Naive thymus-derived CD8-positive, alpha-beta T cell (primary cell): ENCODE results near the gene SPI1. TPM values are rescaled to one million over a fixed set of nuclear protein-coding genes. Genes with fewer than 3 reads are reported as not detected.
A peak's percentile ranks its signal among the peaks of the same experiment; 100 is the strongest.

ENCODE experiments used
- ATAC-seq, 2 donors: fragments of 150-1000 bp; cut with Tn5 transposase in 1 of 2; sonication (Bioruptor Pico), chemical (Tn5 transposase) in 1 of 2; 1 replicate in 1 of 2; 2 replicates in 1 of 2; pipeline ENCODE4 v1.10.0; 2021; ENCODE audit warnings: mild to moderate bottlenecking in 2 of 2, moderate library complexity in 2 of 2
- POLR2A ChIA-PET: fragments of 350-600 bp; sonication (Branson Sonifier 250); formaldehyde crosslinking; loops from one replicate; lab custom pipeline; 2021; ENCODE audit warnings: antibody characterized with exemption; lab: Charles Lee
- DNase-seq, 10 donors: peaks; one replicate each; pipeline versions ENCODE4 v3.0.0 to v3.0.0-alpha.2; 2020 to 2022
- H3K27ac Mint-ChIP-seq, 10 donors: one replicate each; pipeline ENCODE4 v1.8.0; 2020 to 2022; ENCODE audit warnings: mild to moderate bottlenecking in 10 of 10, mixed read lengths in 10 of 10, moderate library complexity in 4 of 10, inconsistent platforms in 1 of 10
- H3K27me3 Mint-ChIP-seq, 5 donors: one replicate each; pipeline ENCODE4 v1.8.0; 2021 to 2022; ENCODE audit warnings: mixed read lengths in 5 of 5
- H3K36me3 Mint-ChIP-seq, 3 donors: one replicate each; pipeline ENCODE4 v1.8.0; 2020 to 2022; ENCODE audit warnings: mixed read lengths in 3 of 3, mild to moderate bottlenecking in 2 of 3, inconsistent platforms in 1 of 3
- H3K4me1 Mint-ChIP-seq, 4 donors: one replicate each; pipeline ENCODE4 v1.8.0; 2021 to 2022; ENCODE audit warnings: mixed read lengths in 4 of 4
- H3K4me3 Mint-ChIP-seq, 10 donors: one replicate each; pipeline ENCODE4 v1.8.0; 2020 to 2022; ENCODE audit warnings: mild to moderate bottlenecking in 10 of 10, mixed read lengths in 10 of 10, moderate library complexity in 6 of 10, inconsistent platforms in 1 of 10
- H3K9me3 Mint-ChIP-seq, 9 donors: one replicate each; pipeline ENCODE4 v1.8.0; 2020 to 2022; ENCODE audit warnings: mixed read lengths in 9 of 9, mild to moderate bottlenecking in 3 of 9, inconsistent platforms in 1 of 9, moderate library complexity in 1 of 9
- polyA plus RNA-seq, 3 donors: library from polyadenylated mRNA; unstranded; fragments of 300-500 nt; fragmentation: Illumina TruSeq; gene quantifications; one replicate each; pipeline ENCODE4 v1.2.3, GENCODE V29; 2021
- total RNA-seq, 8 experiments: library from RNA in 2 of 8; stranded (reverse) in 2 of 8; gene quantifications; one replicate each; pipeline ENCODE4 v1.2.3 and lab custom pipeline; 2021 to 2026

SPI1 gene
- total and polyA plus RNA-seq, 5 experiments from 2014 or later, result 3.4 to 4.7 TPM; not detected in 3

DNA sequence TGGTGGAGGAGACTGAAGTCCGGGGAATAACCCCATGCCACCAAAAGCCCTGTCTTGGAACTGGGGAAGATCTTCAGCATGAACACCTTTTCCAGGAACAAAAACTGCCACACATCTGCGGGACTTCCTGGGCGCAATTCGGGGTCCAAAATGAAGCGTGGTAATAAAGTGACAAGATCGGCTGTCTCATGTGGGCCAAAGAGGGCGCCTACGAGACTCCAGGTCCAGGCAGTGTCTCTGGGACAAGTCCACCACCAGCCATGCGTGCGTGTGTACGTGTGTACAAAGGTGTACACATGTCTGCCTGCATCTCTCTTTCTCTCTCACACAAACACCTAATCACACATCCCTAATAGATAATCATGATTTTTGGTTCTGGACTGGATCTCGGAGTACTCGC is 16.9 kb downstream of the SPI1 start:
- ATAC-seq (no peak), DNase-seq (no peak)
- POLR2A ChIA-PET, result no interaction called here
- Mint-ChIP-seq H3K4me3 (no peak overlapping the region), H3K4me1 (peaks cover 9 to 23% (median 13%) of the 10 kb centered on the region in 4 donors), H3K9me3 (no peaks in the 10 kb centered on the region), H3K27me3 (peaks cover 0 to 7% (median 2%) of the 10 kb centered on the region in 5 donors), H3K36me3 (no peaks in the 10 kb centered on the region), H3K27ac (no peak overlapping the region)

DNA sequence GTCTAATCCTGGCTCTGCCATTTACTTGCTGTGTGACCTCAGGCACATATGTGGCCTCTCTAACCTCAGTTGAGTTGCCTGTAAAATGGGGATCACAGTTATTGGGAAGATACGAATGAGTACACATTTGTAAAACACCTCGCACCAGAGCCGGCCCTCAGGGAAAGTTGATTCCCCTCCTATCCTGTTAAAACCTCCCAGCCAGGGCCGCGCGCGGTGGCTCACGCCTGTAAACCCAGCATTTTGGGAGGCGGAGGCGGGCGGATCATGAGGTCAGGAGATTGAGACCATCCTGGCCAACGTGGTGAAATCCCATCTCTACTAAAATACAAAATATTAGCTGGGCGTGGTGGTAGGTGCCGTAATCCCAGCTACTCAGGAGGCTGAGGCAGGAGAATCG is 18.0 kb downstream of the SPI1 start:
- Mint-ChIP-seq H3K9me3 (no peaks in the 10 kb centered on the region), H3K36me3 (no peaks in the 10 kb centered on the region), H3K4me1 (peaks cover 9 to 18% (median 13%) of the 10 kb centered on the region in 4 donors), H3K27ac (no peak overlapping the region), H3K27me3 (peaks cover 0 to 4% (median 0%) of the 10 kb centered on the region in 5 donors), H3K4me3 (no peak overlapping the region)
- DNase-seq (no peak), ATAC-seq (no peak)
- POLR2A ChIA-PET, result no interaction called here

DNA sequence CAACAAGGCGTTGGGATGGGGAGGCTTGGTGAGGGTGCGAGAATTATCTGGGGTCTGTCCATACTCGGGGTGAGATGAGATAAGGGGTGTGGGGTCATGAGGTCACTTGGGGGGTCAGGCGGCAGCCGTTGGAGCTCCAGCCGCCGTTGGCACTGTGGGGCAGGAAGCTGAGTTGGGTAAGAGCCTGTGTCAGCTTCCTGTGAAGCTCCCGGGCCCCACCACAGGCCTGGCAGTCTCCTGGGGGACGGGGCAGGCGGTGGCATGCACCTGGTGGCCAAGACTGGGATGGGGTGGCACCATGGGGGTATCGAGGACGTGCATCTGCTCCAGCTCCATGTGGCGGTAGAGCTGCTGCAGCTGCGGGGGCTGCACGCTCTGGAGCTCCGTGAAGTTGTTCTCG is 18.8 kb downstream of the SPI1 start:
- H3K27me3 Mint-ChIP-seq, result peaks cover 0 to 4% (median 0%) of the 10 kb centered on the region in 5 donors
- no peaks in the 10 kb centered on the region for H3K36me3 Mint-ChIP-seq
- ATAC-seq (no peak), DNase-seq (no peak)
- POLR2A ChIA-PET, result interaction anchor here (0.8 kb wide), 1 partner anchor 35 kb away, joined by 3 read pairs; no protein-coding TSS in a partner anchor
- H3K9me3 Mint-ChIP-seq, result no peaks in the 10 kb centered on the region
- peak overlapping the region in 4 of 10 donors; percentile 35 to 78 (median 58) for H3K27ac Mint-ChIP-seq
- peaks cover 9 to 18% (median 13%) of the 10 kb centered on the region in 4 donors for H3K4me1 Mint-ChIP-seq
- H3K4me3 Mint-ChIP-seq, result peak overlapping the region in 3 of 10 donors; percentile 15 to 60 (median 29)

DNA sequence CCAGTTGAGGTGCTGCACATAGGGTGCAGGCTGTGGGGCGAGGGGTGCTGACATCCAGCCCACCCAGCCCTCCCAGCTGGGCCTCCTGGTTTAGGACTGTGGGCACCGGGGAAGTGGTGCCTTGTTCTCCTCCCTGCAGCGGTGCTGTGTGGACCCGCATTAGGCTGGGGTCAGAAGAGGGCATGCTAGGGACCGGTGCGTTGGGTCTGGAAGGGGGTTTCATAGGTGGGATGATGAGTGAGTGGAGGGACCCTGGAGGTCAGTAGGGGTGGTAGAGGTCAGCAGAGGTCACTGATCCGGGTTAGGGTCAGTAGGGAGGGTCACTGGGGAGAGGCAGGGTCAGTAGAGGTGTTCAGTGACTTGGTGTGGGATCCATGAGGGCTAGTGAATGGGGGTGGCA is 19.2 kb downstream of the SPI1 start:
- Mint-ChIP-seq H3K27me3 (no peaks in the 10 kb centered on the region), H3K4me3 (peak overlapping the region in 3 of 10 donors; percentile 15 to 60 (median 29)), H3K9me3 (no peaks in the 10 kb centered on the region), H3K27ac (peak overlapping the region in 5 of 10 donors; percentile 35 to 78 (median 63)), H3K4me1 (peaks cover 9 to 18% (median 13%) of the 10 kb centered on the region in 4 donors), H3K36me3 (no peaks in the 10 kb centered on the region)
- DNase-seq (no peak), ATAC-seq (no peak)
- POLR2A ChIA-PET, result interaction anchor here (0.8 kb wide), 1 partner anchor 35 kb away, joined by 3 read pairs; no protein-coding TSS in a partner anchor

DNA sequence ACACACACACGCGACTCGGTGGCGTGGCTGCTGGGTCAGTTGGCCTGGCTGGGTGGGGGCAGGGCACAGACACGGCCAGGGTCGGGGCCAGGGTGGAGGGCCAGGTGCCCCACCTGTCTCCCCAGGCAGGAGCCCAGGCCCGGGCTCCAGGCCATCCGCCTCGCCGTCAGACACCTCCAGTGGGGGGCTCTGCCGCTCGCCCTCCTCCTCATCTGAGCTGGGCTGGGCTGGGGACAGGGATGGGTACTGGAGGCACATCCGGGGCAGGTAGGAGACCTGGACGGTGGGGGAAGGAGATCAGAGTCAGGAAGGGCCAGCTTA is 19.7 kb downstream of the SPI1 start:
- Mint-ChIP-seq H3K27me3 (no peaks in the 10 kb centered on the region), H3K4me3 (peak overlapping the region in 1 of 10 donors; percentile 18), H3K36me3 (no peaks in the 10 kb centered on the region), H3K4me1 (peaks cover 9 to 18% (median 13%) of the 10 kb centered on the region in 4 donors), H3K9me3 (no peaks in the 10 kb centered on the region), H3K27ac (no peak overlapping the region)
- POLR2A ChIA-PET, result interaction anchor here (0.6 kb wide), 1 partner anchor 282 kb away, joined by 3 read pairs; no protein-coding TSS in a partner anchor
- DNase-seq, result no peak
- ATAC-seq, result no peak

DNA sequence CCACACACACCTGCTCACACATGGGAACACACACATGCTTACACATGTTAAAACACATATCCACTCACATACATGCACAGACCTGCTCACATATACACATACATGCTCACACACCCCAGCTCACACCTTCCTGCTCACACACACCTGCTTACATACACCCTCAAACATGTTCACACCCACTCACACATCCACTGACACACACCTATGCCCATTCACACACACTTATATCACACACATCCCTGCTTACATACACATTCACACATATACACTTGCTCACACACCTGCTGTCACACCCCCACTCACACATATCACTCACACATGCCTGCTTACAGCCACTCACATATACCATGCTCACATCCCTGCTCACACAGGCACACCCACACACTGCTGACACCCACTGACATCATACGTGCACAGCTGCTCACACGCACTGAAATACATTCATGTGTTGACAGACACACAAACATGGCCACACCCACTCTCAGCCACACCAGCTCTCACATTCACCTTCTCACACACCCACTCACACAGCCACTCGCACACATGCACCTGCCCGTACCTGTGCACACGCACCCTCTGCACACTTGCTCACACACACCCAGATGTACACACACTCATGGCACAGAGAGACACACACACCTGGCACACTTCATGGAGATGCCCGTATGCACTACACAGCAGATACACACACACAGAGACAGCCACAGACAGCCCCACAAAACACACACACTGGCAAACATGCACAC is 20.2 kb downstream of the SPI1 start:
- H3K27me3 Mint-ChIP-seq, result no peaks in the 10 kb centered on the region
- POLR2A ChIA-PET, result interaction anchor here (0.6 kb wide), 2 partner anchors 16 to 282 kb away, joined by 3 read pairs; no protein-coding TSS in a partner anchor
- no peak overlapping the region for H3K4me3 Mint-ChIP-seq
- H3K36me3 Mint-ChIP-seq, result no peaks in the 10 kb centered on the region
- ATAC-seq, result no peak
- no peak for DNase-seq
- H3K27ac Mint-ChIP-seq, result no peak overlapping the region
- peaks cover 9 to 18% (median 13%) of the 10 kb centered on the region in 4 donors for H3K4me1 Mint-ChIP-seq
- no peaks in the 10 kb centered on the region for H3K9me3 Mint-ChIP-seq

DNA sequence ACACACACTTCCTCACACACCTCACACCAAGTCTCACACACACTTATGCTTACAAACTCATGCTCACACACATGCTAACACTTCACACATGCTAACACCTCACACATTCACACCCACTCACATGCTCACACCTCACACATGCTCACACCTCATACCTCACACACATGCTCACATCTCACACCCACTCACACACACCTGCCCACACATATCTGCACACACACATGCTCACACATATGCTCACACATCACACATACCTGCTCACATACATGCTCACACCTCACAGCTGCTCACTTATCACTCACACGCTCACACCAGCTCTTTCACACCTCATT is 21.4 kb downstream of the SPI1 start:
- no peak overlapping the region for H3K27ac Mint-ChIP-seq
- H3K4me3 Mint-ChIP-seq, result no peak overlapping the region
- no peaks in the 10 kb centered on the region for H3K27me3 Mint-ChIP-seq
- H3K4me1 Mint-ChIP-seq, result peaks cover 9 to 18% (median 13%) of the 10 kb centered on the region in 4 donors
- ATAC-seq, result no peak
- DNase-seq, result no peak
- POLR2A ChIA-PET, result no interaction called here
- H3K36me3 Mint-ChIP-seq, result no peaks in the 10 kb centered on the region
- no peaks in the 10 kb centered on the region for H3K9me3 Mint-ChIP-seq

DNA sequence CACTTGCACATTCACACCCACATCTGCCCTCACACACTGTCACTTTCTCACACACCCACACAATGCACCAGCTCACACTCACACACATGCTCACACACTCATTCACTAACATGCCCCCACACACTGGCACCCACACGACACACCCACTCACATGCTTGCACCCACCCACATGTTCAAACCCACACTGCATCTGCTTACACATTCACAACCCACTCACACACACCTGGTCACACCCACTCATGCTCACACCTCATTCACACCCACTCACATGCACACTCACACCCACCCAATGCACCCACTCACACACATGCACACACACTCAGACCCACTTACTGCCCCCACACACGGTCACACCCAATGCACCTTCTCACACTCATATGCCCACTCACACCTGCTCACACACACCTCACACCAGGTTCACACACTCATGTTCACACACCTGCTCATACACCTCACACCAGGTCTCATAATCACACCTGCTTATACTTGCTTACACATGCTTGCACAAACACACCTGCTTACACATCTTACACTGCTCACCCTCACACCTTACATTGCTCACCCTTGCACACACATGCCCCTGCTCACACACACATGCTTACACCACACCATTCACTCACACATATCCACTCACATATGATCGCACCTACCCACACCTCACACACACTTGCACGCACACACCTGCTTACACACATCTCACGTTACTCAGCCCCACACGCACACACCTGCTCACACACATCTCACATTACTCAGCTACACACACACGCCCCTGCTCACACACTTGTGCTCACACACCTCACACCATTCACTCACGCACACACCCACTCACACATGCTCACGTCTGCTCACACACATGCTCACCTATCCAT is 22.0 kb downstream of the SPI1 start:
- Mint-ChIP-seq H3K36me3 (no peaks in the 10 kb centered on the region), H3K4me1 (peaks cover 7 to 17% (median 11%) of the 10 kb centered on the region in 4 donors), H3K4me3 (no peak overlapping the region), H3K27ac (no peak overlapping the region), H3K9me3 (no peaks in the 10 kb centered on the region), H3K27me3 (no peaks in the 10 kb centered on the region)
- DNase-seq (no peak), ATAC-seq (no peak)
- POLR2A ChIA-PET, result no interaction called here

DNA sequence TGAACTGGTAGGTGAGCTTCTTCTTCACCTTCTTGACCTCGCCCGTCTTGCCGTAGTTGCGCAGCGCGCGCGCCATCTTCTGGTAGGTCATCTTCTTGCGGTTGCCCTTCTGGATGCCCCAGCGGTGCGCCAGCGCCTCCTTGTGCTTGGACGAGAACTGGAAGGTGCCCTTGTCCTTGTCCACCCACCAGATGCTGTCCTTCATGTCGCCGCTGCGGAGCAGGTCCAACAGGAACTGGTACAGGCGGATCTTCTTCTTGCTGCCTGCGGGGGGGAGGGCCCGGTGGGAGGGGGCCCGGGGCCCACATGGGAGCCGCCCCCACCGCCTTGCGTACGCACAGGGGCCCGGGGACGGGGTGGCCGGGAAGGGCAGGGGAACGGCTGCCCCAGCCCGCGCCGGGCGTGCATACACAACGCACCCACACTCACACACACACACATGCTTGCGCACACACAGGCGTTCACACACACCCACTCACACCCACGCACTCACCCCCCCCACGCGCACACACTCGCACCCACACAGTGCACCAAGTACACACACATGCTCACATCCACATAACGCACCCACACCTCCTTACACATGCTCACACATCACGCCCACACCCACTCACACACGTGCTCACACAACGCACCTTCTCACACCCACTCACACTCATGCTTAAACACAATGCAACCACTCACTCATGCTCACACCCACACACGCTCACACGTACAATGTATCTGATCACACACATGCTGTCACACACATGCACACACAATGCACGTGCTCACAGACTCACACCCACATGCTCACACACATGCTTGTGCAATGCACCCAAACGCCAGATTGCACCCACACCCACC is 22.8 kb downstream of the SPI1 start:
- Mint-ChIP-seq H3K36me3 (no peaks in the 10 kb centered on the region), H3K4me3 (no peak overlapping the region), H3K9me3 (no peaks in the 10 kb centered on the region), H3K27ac (no peak overlapping the region), H3K27me3 (no peaks in the 10 kb centered on the region), H3K4me1 (peaks cover 7 to 12% (median 10%) of the 10 kb centered on the region in 4 donors)
- ATAC-seq, result no peak
- DNase-seq, result peak in 1 of 10 donors; percentile 53
- POLR2A ChIA-PET, result no interaction called here

DNA sequence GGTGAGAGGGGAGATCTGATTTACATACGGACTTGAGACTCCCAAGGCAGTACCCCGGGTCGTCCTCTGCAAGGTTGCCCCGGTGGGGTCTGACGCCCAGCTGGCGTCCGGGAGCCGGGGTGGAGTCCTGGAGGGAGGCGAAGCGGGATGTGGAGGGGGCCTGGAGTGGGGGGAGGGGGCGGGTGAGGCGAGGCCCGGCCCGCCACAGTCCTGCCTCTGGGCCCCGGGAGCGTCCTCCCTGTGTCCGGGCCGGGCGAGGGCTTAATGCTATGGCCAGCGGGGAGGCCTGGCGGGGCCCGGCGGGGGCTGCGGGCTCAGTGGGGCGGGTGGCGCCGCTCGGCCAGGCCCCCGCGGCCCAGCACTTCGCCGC is 23.4 kb downstream of the SPI1 start:
- POLR2A ChIA-PET, result no interaction called here
- H3K36me3 Mint-ChIP-seq, result no peaks in the 10 kb centered on the region

DNA sequence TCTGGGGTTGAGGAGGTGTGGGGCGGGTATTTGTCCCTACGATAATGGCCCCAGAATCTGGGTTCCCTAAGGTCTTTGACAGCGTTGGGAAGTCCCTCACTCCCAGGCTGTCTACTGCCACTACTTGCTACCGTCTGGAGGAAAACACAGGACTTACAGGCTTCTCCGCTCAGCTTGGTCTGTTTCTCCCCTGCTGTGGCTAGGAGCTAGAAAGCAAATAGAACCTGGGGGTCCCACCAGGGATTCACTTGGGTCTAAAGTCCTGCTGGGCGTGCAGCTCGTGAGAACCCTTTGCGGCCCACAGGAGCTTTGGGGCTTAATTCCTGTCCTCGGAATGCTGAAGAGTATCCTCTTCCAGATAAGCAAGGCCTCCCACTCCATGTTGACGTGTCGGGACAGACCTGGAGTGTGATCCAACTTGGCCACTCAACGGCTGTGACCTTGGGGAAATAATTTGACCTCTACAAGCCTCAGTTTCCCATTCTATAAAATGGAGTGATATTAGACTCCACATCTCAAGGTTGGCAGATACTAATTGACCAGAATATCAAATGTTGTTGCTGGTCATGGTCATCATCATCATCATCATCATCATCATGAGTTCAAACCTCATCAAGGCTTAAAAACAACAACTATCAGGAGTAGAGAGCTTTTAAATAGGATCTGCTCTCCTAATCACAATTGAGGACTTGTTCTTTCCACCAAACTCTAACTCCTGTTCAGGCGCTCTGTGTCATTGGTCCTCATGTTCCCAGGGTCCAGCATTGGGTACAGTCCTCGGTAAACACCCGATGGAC is 24.2 kb downstream of the SPI1 start:
- no peaks in the 10 kb centered on the region for H3K9me3 Mint-ChIP-seq
- peaks cover 0 to 2% (median 1%) of the 10 kb centered on the region in 4 donors for H3K4me1 Mint-ChIP-seq
- H3K27me3 Mint-ChIP-seq, result no peaks in the 10 kb centered on the region
- no peaks in the 10 kb centered on the region for H3K36me3 Mint-ChIP-seq
- H3K27ac Mint-ChIP-seq, result no peak overlapping the region
- DNase-seq (no peak), ATAC-seq (no peak)
- POLR2A ChIA-PET, result interaction anchor here (0.5 kb wide), 1 partner anchor 18 kb away, joined by 7 read pairs; no protein-coding TSS in a partner anchor
- no peak overlapping the region for H3K4me3 Mint-ChIP-seq

More for the DNA sequence above, 23.4 kb downstream of the SPI1 start:
- Mint-ChIP-seq H3K4me3 (no peak overlapping the region), H3K27ac (no peak overlapping the region), H3K4me1 (peaks cover 7 to 9% (median 8%) of the 10 kb centered on the region in 4 donors), H3K9me3 (no peaks in the 10 kb centered on the region), H3K27me3 (no peaks in the 10 kb centered on the region)
- DNase-seq, result peak in 1 of 10 donors; percentile 32
- ATAC-seq, result no peak

DNA sequence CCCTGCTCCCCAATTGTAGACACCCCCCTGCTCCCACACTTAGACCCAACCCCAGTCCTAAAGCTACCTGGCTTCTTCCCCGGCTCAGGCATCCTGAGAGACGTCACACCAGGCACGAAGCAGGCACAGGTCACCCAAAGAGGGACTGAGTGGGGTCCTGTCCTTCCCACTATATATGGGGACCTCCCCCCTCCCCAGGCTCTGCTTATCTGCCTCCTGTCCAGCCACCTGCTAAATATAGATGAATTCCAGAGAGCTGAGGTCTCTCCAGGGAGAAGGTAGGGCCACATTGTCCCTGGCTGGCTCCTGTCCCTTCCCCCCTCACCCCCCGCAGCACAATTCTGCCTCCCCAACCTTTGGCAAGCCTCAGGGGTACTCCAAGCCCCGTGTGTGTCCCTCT is 25.8 kb downstream of the SPI1 start, which contains the start of gene MYBPC3:
TSS of gene MYBPC3 (minus strand) at position 147 of the 400 bp plus-strand sequence. CDS start at position 92, 55 bp downstream.
- DNase-seq, result peak in 1 of 10 donors; percentile 30
- no peak for ATAC-seq
- H3K9me3 Mint-ChIP-seq, result no peaks in the 10 kb centered on the region
- H3K27ac Mint-ChIP-seq, result peak within 1 kb of the TSS in 1 of 10 donors; percentile 59
- POLR2A ChIA-PET, result no interaction called here
- H3K4me1 Mint-ChIP-seq, result no peaks in the 10 kb centered on the region
- H3K27me3 Mint-ChIP-seq, result no peaks in the 10 kb centered on the region
- H3K36me3 Mint-ChIP-seq, result no peaks in the 10 kb centered on the region
- no peak within 1 kb of the TSS for H3K4me3 Mint-ChIP-seq
